ENCODE data around the gene VWCE.

DNA sequence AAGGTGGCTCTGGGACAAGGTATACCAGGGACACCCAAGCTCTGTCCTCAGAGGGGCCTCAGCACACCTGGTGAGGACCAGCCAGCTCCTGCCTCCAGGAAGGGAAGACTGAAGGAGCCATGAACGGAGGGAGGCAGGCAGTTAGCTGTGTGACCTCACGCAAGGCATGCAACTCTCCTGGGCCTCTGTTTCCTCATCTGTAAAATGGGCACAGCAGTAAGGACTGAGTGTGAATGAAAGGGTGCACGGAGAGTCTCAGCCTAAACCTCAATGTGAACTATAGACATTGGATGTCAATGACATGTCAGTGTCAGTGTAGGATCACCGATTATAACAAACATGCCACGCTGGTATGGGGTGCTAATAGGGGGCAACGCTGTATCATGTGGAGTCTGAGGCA, 35.8 kb downstream of the VWCE start:
- TF ChIP-seq, protein P1, sequence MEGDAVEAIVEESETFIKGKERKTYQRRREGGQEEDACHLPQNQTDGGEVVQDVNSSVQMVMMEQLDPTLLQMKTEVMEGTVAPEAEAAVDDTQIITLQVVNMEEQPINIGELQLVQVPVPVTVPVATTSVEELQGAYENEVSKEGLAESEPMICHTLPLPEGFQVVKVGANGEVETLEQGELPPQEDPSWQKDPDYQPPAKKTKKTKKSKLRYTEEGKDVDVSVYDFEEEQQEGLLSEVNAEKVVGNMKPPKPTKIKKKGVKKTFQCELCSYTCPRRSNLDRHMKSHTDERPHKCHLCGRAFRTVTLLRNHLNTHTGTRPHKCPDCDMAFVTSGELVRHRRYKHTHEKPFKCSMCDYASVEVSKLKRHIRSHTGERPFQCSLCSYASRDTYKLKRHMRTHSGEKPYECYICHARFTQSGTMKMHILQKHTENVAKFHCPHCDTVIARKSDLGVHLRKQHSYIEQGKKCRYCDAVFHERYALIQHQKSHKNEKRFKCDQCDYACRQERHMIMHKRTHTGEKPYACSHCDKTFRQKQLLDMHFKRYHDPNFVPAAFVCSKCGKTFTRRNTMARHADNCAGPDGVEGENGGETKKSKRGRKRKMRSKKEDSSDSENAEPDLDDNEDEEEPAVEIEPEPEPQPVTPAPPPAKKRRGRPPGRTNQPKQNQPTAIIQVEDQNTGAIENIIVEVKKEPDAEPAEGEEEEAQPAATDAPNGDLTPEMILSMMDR (IDR thresholded peaks at IDR 0.05 in 4 of 5, conservative IDR thresholded peaks at IDR 0.05 in 1 of 5) = no peak
- no peak for TF ChIP-seq POLR2A (IDR thresholded peaks at IDR 0.05)

All from gastrocnemius medialis (tissue), 4 donors.